Spleen (tissue), 7 donors: ENCODE measurements around the gene MYMX.

Experiments
- POLR2A ChIP-seq, 3 donors: fragments of 450-650 bp; IDR thresholded peaks; one replicate each; pipeline ENCODE4 v1.5.1; 2017; ENCODE audit warnings: antibody characterized with exemption in 3 of 3, mild to moderate bottlenecking in 1 of 3
- TF ChIP-seq, protein P1 (sequence below), 11 experiments: fragments of 200-600 bp in 7 of 11; fragments of 450-650 bp in 4 of 11; sonication (generic) in 4 of 11; IDR thresholded peaks in 8 of 11; conservative IDR thresholded peaks in 3 of 11; 1 replicate in 7 of 11; 2 replicates in 4 of 11; pipeline versions ENCODE4 v1.4.0 to v1.8.0; 2016 to 2021; ENCODE audit warnings: antibody characterized with exemption in 11 of 11, inconsistent platforms in 4 of 11, mild to moderate bottlenecking in 1 of 11
- donor health status: DM: no; HTN: no; CAD: no; lungs with moderate emphysema.
- donor health status: DM: no; HTN: no; CAD: no.
- donor health status: DM: no; HTN: no; CAD: no.

GRCh38 chr6:44230034-44230675 lies 13.4 kb downstream of the MYMX start:
- TF ChIP-seq, protein P1, sequence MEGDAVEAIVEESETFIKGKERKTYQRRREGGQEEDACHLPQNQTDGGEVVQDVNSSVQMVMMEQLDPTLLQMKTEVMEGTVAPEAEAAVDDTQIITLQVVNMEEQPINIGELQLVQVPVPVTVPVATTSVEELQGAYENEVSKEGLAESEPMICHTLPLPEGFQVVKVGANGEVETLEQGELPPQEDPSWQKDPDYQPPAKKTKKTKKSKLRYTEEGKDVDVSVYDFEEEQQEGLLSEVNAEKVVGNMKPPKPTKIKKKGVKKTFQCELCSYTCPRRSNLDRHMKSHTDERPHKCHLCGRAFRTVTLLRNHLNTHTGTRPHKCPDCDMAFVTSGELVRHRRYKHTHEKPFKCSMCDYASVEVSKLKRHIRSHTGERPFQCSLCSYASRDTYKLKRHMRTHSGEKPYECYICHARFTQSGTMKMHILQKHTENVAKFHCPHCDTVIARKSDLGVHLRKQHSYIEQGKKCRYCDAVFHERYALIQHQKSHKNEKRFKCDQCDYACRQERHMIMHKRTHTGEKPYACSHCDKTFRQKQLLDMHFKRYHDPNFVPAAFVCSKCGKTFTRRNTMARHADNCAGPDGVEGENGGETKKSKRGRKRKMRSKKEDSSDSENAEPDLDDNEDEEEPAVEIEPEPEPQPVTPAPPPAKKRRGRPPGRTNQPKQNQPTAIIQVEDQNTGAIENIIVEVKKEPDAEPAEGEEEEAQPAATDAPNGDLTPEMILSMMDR (IDR thresholded peaks at IDR 0.05 in 8 of 11, conservative IDR thresholded peaks at IDR 0.05 in 3 of 11), result no peak
- TF ChIP-seq POLR2A (IDR thresholded peaks at IDR 0.05), result no peak
